ENCODE data around the gene PDE4D. TPM values are rescaled to one million over a fixed set of nuclear protein-coding genes. Genes with fewer than 3 reads are reported as not detected.
A peak's percentile ranks its signal among the peaks of the same experiment; 100 is the strongest.

Gene PDE4D
- polyA plus RNA-seq, 6 donors from 2014 or later, result 4.1 to 20.0 (median 12.9) TPM

GRCh38 chr5:59149271-59149670 lies 744.3 kb downstream of the PDE4D start:
- DNase-seq (no peak), ATAC-seq (ENCODE audit: low read depth in 2 of 2) (no peak)
- Mint-ChIP-seq H3K27me3 (no peaks in the 10 kb centered on the region), H3K9me3 (no peaks in the 10 kb centered on the region), H3K4me3 (no peak overlapping the region), H3K36me3 (no peaks in the 10 kb centered on the region), H3K4me1 (peaks cover 0 to 4% (median 0%) of the 10 kb centered on the region in 3 donors), H3K27ac (peak overlapping the region in 1 of 6 donors; percentile 42)

GRCh38 chr5:59146729-59147128 lies 746.8 kb downstream of the PDE4D start:
- peaks cover 0 to 7% (median 0%) of the 10 kb centered on the region in 3 donors for H3K4me1 Mint-ChIP-seq
- H3K9me3 Mint-ChIP-seq, result no peaks in the 10 kb centered on the region
- no peak overlapping the region for H3K4me3 Mint-ChIP-seq
- ATAC-seq (ENCODE audit: low read depth in 2 of 2), result no peak
- peaks cover 0 to 4% (median 0%) of the 10 kb centered on the region in 3 donors for H3K27me3 Mint-ChIP-seq
- no peak for DNase-seq
- H3K27ac Mint-ChIP-seq, result peak overlapping the region in 1 of 6 donors; percentile 45
- no peaks in the 10 kb centered on the region for H3K36me3 Mint-ChIP-seq

GRCh38 chr5:59143926-59144333 lies 749.6 kb downstream of the PDE4D start:
- DNase-seq, result no peak
- Mint-ChIP-seq H3K36me3 (peaks cover 0 to 3% of the 10 kb centered on the region in 2 donors), H3K4me3 (no peak overlapping the region), H3K27me3 (peaks cover 0 to 4% (median 2%) of the 10 kb centered on the region in 3 donors), H3K9me3 (no peaks in the 10 kb centered on the region), H3K4me1 (peaks cover 0 to 7% (median 0%) of the 10 kb centered on the region in 3 donors), H3K27ac (no peak overlapping the region)
- no peak for ATAC-seq (ENCODE audit: low read depth in 2 of 2)

GRCh38 chr5:59142927-59143326 lies 750.6 kb downstream of the PDE4D start:
- no peak for DNase-seq
- Mint-ChIP-seq H3K27me3 (peaks cover 0 to 7% (median 4%) of the 10 kb centered on the region in 3 donors), H3K36me3 (peaks cover 0 to 8% of the 10 kb centered on the region in 2 donors), H3K4me1 (peaks cover 0 to 7% (median 0%) of the 10 kb centered on the region in 3 donors), H3K4me3 (no peak overlapping the region), H3K9me3 (no peaks in the 10 kb centered on the region), H3K27ac (no peak overlapping the region)
- ATAC-seq (ENCODE audit: low read depth in 2 of 2), result no peak

- Mint-ChIP-seq H3K27me3 (peaks cover 0 to 7% (median 4%) of the 10 kb centered on the region in 3 donors), H3K27ac (peak overlapping the region in 2 of 6 donors; percentile 9 to 38), H3K4me1 (peaks cover 0 to 7% (median 0%) of the 10 kb centered on the region in 3 donors), H3K9me3 (no peaks in the 10 kb centered on the region), H3K36me3 (peaks cover 0 to 8% of the 10 kb centered on the region in 2 donors), H3K4me3 (no peak overlapping the region)
- ATAC-seq (ENCODE audit: low read depth in 2 of 2) (no peak), DNase-seq (no peak)
Measured at GRCh38 chr5:59142138-59142537, 751.4 kb downstream of the PDE4D start.

GRCh38 chr5:59140133-59140532 lies 753.4 kb downstream of the PDE4D start:
- H3K4me1 Mint-ChIP-seq, result peaks cover 0 to 3% (median 0%) of the 10 kb centered on the region in 3 donors
- DNase-seq (no peak), ATAC-seq (ENCODE audit: low read depth in 2 of 2) (no peak)
- H3K27ac Mint-ChIP-seq, result no peak overlapping the region
- H3K4me3 Mint-ChIP-seq, result no peak overlapping the region
- peaks cover 0 to 8% of the 10 kb centered on the region in 2 donors for H3K36me3 Mint-ChIP-seq
- H3K9me3 Mint-ChIP-seq, result no peaks in the 10 kb centered on the region
- H3K27me3 Mint-ChIP-seq, result peaks cover 0 to 7% (median 4%) of the 10 kb centered on the region in 3 donors

- peaks cover 0 to 7% (median 4%) of the 10 kb centered on the region in 3 donors for H3K27me3 Mint-ChIP-seq
- H3K9me3 Mint-ChIP-seq, result no peaks in the 10 kb centered on the region
- no peak for ATAC-seq (ENCODE audit: low read depth in 2 of 2)
- H3K27ac Mint-ChIP-seq, result no peak overlapping the region
- peaks cover 0 to 8% of the 10 kb centered on the region in 2 donors for H3K36me3 Mint-ChIP-seq
- H3K4me1 Mint-ChIP-seq, result peaks cover 0 to 3% (median 0%) of the 10 kb centered on the region in 3 donors
- no peak for DNase-seq
- H3K4me3 Mint-ChIP-seq, result no peak overlapping the region
Measured at GRCh38 chr5:59139695-59140094, 753.8 kb downstream of the PDE4D start.

- Mint-ChIP-seq H3K9me3 (no peaks in the 10 kb centered on the region), H3K27me3 (peaks cover 0 to 7% (median 4%) of the 10 kb centered on the region in 3 donors), H3K4me3 (no peak overlapping the region), H3K4me1 (no peaks in the 10 kb centered on the region), H3K27ac (peak overlapping the region in 1 of 6 donors; percentile 28), H3K36me3 (peaks cover 0 to 8% of the 10 kb centered on the region in 2 donors)
- ATAC-seq (ENCODE audit: low read depth in 2 of 2), result no peak
- no peak for DNase-seq
Measured at GRCh38 chr5:59138509-59138908, 755.0 kb downstream of the PDE4D start.

GRCh38 chr5:59137846-59138245 lies 755.7 kb downstream of the PDE4D start:
- no peaks in the 10 kb centered on the region for H3K9me3 Mint-ChIP-seq
- DNase-seq (no peak), ATAC-seq (ENCODE audit: low read depth in 2 of 2) (no peak)
- peaks cover 0 to 8% of the 10 kb centered on the region in 2 donors for H3K36me3 Mint-ChIP-seq
- no peaks in the 10 kb centered on the region for H3K4me1 Mint-ChIP-seq
- peaks cover 0 to 7% (median 4%) of the 10 kb centered on the region in 3 donors for H3K27me3 Mint-ChIP-seq
- no peak overlapping the region for H3K4me3 Mint-ChIP-seq
- H3K27ac Mint-ChIP-seq, result no peak overlapping the region

- DNase-seq (no peak), ATAC-seq (ENCODE audit: low read depth in 2 of 2) (no peak)
- no peaks in the 10 kb centered on the region for H3K4me1 Mint-ChIP-seq
- H3K9me3 Mint-ChIP-seq, result no peaks in the 10 kb centered on the region
- H3K27me3 Mint-ChIP-seq, result peaks cover 0 to 7% (median 0%) of the 10 kb centered on the region in 3 donors
- H3K27ac Mint-ChIP-seq, result no peak overlapping the region
- peaks cover 0 to 8% of the 10 kb centered on the region in 2 donors for H3K36me3 Mint-ChIP-seq
- H3K4me3 Mint-ChIP-seq, result no peak overlapping the region
Measured at GRCh38 chr5:59136549-59136948, 757.0 kb downstream of the PDE4D start.

GRCh38 chr5:59134471-59135163 lies 758.9 kb downstream of the PDE4D start:
- DNase-seq (no peak), ATAC-seq (ENCODE audit: low read depth in 2 of 2) (no peak)
- Mint-ChIP-seq H3K27ac (no peak overlapping the region), H3K36me3 (peaks cover 0 to 8% of the 10 kb centered on the region in 2 donors), H3K4me3 (no peak overlapping the region), H3K27me3 (peaks cover 0 to 7% (median 0%) of the 10 kb centered on the region in 3 donors), H3K4me1 (no peaks in the 10 kb centered on the region), H3K9me3 (no peaks in the 10 kb centered on the region)

GRCh38 chr5:59133764-59134261 lies 759.7 kb downstream of the PDE4D start:
- Mint-ChIP-seq H3K4me1 (no peaks in the 10 kb centered on the region), H3K36me3 (peaks cover 0 to 4% of the 10 kb centered on the region in 2 donors), H3K9me3 (no peaks in the 10 kb centered on the region), H3K27ac (no peak overlapping the region), H3K27me3 (peaks cover 0 to 4% (median 0%) of the 10 kb centered on the region in 3 donors), H3K4me3 (no peak overlapping the region)
- ATAC-seq (ENCODE audit: low read depth in 2 of 2), result no peak
- DNase-seq, result no peak

- H3K4me1 Mint-ChIP-seq, result no peaks in the 10 kb centered on the region
- H3K36me3 Mint-ChIP-seq, result no peaks in the 10 kb centered on the region
- H3K27ac Mint-ChIP-seq, result no peak overlapping the region
- ATAC-seq (ENCODE audit: low read depth in 2 of 2) (no peak), DNase-seq (no peak)
- H3K4me3 Mint-ChIP-seq, result no peak overlapping the region
- H3K9me3 Mint-ChIP-seq, result no peaks in the 10 kb centered on the region
- no peaks in the 10 kb centered on the region for H3K27me3 Mint-ChIP-seq
Measured at GRCh38 chr5:59132131-59132530, 761.4 kb downstream of the PDE4D start.

- DNase-seq (no peak), ATAC-seq (ENCODE audit: low read depth in 2 of 2) (no peak)
- H3K27ac Mint-ChIP-seq, result peak overlapping the region in 1 of 6 donors; percentile 20
- H3K27me3 Mint-ChIP-seq, result no peaks in the 10 kb centered on the region
- no peaks in the 10 kb centered on the region for H3K9me3 Mint-ChIP-seq
- peaks cover 0 to 4% (median 0%) of the 10 kb centered on the region in 3 donors for H3K4me1 Mint-ChIP-seq
- no peak overlapping the region for H3K4me3 Mint-ChIP-seq
- no peaks in the 10 kb centered on the region for H3K36me3 Mint-ChIP-seq
Measured at GRCh38 chr5:59130431-59130830, 763.1 kb downstream of the PDE4D start.

Data from naive B cell (primary cell).